HG03558 (cell line): ENCODE measurements around the gene KANSL3.
"Not testable (repeated sequence)": the region's sequence is repeated elsewhere in the genome, so short reads cannot be mapped to it uniquely, and the experiment has no call there.

ENCODE experiments used
- ATAC-seq: cut with Tn5 transposase; IDR thresholded peaks from one replicate; pipeline ENCODE4 v1.9.1; 2021; ENCODE audit warnings: moderate number of reproducible peaks; ENCODE audit not compliant: unreplicated experiment; ENCODE audit errors: extremely low read depth

Gene KANSL3

DNA sequence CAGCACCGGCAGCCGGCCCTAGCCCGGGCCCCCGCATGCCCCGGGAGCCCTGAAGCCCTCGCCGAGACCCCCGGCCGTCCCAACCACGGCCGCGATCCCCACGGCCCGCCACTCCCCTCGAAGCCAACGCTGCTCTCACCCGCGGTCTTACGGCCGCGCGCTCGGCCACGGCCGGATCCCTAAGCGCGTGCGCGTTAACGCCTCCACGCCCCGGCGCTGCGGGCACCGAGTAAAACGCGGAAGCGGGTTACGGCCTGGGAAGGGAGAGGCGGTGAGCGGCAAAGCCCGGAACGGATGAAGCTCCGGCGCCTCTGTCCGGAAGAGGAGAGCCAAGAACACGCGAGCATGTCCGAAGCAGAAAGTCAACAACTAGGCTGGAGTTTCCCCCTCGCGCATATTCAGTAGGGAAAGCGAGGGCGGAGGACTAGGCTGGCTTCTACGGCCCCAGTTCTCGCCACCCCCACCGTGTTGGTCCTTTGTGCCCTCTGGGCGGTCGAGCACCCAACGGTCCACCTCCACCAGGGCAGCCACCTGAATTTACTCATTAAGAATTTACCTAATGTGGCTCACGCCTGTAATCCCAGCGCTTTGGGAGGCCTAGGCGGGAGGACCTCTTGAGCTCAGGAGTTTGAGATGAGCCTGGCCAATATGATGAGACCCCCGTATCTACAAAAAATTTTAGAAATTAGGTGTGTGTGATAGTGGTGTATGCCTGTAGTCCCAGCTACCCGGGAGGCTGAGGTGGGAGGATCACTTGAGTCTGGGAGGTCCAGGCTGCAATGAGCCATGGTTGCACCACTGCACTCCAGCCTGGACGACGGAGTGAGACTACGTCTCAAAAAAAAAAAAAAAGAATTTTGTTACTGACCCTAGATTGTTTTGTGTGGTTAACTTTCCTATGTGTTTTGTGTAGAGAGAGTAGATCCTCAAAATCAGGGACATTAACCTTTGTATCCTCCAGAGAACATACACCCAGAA lies at the start of gene KANSL3:
KANSL3 (minus strand) TSS at position 169 of the 978 bp plus-strand sequence. CDS start 1,177 bp downstream, outside the sequence.
- peak; percentile 75 for ATAC-seq

DNA sequence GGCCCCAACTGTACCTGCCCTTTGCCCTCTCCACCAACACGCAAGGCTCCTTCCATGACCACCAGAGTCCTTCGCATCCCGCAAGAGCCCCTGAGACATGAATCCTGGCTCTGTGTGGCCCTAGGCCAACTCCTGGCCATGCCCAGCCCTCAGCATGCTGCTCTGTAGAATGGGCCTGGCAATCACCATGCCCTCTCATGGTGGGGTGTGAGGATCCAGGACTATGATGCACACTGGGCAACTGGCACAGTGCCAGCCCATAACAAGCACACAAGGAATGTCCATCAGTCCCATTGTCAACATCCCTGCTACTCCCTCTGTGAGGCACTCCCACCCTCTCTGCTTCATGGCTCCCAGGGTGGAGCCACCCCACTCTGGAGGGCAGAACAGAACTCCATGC lies 49.2 kb upstream of the KANSL3 start:
- no peak for ATAC-seq

GRCh38 chr2:96685577-96686459 lies 47.7 kb upstream of the KANSL3 start:
- no peak for ATAC-seq

DNA sequence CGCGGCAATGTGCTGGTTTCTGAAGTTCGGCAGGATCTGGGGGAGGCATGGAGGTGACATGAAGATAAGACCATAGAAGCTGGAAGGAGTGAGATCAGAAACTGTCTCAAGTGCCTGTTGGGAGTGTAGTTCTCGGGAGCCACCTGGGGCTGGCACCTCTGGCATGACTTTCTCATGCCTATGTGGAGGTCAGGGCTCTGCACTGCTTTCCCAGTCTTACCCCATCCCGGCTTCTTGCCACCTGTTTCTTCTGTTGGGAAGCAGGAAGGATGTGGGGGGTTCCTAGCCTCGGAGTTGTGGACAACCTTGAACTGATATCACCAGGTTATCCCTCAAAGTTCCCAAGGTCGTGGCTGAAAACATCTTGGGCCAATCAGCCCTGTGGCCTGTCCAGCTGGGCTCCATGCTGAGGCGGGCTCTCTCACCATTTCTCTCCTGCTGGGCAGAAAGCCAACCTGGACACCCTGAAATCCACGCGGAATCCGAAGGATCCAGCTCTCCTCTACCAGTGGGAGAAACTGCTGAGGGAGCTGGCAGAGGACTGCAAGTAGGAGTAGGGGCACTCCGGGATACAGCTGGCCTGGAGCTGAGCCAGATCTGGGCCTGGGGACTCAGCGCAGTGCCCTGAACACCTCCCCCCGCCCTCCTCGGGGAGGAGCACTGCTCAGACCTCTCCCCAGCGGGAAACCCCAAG lies 46.9 kb upstream of the KANSL3 start:
- no peak for ATAC-seq

DNA sequence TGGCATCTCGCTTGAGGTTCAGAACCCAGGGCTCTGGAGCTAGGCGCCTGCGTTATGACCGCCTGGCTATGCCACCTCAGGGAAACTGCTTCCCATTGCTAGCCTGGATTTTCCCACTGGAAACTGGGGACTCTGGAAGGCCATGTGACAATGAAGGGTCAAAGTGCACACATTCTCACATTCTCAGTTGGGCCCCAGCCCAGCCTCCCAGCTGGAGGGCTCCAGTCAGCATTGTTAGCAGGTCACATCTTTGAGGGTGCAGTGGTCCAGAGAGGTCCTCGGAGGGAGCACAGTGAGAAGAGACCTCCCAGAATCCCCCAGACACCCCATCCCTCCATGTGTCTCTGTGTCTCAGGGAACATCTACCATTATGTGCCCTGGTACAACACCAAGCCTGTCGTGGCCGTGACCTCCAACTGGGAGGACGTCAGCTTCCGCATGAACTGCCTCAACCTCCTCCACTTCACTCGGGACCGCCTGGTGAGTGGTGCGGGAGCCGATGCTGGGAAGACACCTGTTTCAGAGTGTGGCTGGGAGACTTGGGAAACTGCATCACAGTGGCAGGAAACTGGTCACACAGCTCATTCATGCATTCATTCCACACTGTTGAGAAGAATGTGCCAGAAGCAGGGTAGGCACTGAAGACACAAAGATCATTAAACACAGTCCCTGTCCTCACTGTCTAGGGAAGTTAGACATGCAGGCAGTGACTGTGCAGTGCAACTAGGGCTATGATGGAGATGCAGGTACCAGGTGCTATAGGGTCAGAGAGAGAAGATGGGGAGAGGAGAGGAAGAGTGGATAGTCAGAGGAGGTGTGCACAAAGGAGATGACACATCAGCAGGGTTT lies 46.1 kb upstream of the KANSL3 start:
- ATAC-seq: no peak

DNA sequence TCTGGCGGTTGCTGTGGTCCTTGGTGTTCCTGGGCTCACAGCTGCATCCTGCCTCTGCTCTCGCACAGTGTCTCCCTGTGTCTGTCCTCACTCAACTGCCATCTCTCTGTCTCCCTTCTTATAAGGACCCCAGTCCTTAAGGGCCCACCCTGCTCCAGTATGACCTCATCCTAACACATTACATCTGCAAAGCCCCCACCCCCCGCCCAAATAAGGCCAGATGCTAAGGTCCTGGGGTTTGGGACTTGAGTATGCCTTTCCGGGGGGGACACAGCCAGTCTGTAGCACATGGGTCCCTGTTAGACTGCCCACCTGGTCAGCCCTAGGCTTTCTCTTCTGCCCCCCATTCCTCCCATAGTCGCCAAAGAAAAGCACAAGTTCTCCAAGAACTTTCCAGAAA lies 45.2 kb upstream of the KANSL3 start:
- ATAC-seq: no peak

DNA sequence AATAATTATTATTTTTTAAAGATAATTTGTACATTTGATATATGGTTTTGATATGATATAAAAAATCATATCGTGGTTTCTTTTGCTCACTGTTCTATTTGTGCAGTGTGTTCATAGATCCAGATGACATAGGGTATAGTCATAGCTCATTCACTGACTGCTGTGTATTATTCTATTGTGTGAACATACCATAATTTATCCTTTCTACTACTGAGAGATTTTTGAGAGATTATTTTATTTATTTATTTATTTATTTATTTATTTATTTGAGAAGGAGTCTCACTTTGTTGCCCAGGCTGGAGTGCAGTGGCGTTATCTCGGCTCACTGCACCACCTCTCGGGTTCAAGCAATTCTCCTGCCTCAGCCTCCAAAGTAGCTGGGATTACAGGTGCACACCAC lies 43.4 kb upstream of the KANSL3 start:
- no peak for ATAC-seq

DNA sequence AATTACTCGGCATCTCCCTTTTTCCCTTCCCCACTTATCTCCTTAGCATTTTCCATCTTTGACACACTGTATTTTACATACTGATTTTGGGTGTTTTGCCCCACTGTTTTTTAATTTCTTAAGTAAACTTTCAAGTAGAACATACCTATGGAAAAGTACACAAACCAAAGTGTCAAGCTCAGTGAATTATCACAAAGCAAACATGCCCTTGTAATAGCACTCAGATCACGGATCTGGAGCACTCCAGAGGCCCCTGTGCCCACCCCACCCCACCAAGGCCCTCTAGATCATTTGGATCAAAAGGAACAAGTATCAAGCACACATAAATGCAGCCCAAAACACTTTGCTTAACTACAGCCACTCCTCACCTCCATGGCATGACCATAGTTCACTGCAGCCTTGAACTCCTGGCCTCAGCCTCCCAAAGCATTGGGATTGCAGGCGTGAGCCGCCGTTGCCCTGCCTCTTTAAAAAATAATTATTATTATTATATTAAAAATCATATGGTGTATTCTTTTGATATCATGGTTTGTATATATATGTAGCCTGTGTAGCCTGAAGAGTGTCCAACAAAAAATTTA lies 42.5 kb upstream of the KANSL3 start:
- ATAC-seq: no peak

GRCh38 chr2:96679848-96680247 lies 41.7 kb upstream of the KANSL3 start:
- no peak for ATAC-seq

GRCh38 chr2:96669539-96670215 lies 31.6 kb upstream of the KANSL3 start:
- no peak for ATAC-seq

GRCh38 chr2:96668771-96669170 lies 30.7 kb upstream of the KANSL3 start:
- no peak for ATAC-seq

DNA sequence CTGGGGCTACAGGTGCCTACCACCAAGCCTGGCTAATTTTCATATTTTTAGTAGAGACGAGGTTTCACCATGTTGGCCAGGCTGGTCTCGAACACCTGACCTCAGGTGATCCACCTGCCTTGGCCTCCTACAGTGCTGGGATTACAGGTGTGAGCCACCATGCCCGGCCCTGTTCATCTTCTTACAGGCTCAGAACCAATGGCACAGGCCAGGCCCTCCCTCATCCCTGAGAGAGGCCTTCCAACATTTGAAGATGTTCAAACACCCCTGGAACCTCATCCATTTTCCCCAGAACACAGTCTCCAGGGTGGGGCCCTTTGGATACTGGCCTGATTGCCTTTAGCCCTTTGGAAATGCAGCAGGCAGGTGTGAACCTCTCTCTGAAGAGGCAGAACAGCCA lies 27.6 kb upstream of the KANSL3 start:
- ATAC-seq: not testable (repeated sequence)

DNA sequence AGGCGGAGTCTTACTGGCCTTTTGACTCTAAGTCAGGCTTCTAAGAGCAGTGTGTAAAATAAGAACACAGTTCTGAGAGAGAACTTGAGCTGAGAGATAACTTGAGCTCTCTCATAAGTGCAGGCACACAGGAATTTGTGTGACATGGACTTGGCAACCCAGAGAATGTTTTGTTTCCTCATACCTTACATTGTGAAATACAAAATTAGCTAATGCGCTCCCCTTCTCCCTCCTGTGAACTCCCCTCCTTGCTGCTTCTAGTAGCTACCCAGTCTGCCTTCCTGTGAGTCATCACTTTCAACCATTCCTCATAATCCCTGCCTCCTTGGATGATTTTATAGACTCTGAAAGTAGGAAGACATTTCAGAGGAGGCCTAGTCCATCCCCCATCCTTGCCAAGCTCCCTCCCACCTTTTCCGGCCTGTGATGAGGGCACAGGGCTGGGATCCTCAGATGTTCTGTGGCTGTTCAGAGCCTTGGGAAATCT lies 27.0 kb upstream of the KANSL3 start:
- ATAC-seq: no peak

DNA sequence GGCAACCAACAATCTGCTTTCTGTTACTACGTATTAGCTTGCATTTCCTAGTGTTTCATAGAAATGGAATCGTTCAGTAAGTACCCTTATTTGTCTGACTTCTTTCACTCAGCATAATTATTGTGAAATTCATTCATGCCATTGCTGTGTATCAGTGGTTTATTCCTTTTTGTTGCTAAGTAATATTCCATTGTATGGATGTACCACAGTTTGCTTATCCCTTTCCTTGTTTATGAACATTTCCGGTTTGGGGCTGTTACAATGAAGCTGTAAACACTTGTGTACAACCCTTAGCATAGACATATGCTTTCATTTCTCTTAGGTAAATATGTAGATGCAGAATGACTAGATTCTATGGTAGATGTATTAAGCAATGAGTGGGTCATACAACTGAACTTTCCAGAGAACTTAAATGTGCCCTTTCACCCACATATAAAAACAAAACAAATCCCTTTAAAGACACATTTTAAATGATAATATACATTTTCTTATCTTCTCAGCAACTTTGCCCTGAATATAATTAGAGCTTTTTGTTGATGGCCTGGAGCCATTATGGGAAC lies 26.3 kb upstream of the KANSL3 start:
- ATAC-seq: no peak

GRCh38 chr2:96663829-96664228 lies 25.7 kb upstream of the KANSL3 start:
- ATAC-seq: no peak

DNA sequence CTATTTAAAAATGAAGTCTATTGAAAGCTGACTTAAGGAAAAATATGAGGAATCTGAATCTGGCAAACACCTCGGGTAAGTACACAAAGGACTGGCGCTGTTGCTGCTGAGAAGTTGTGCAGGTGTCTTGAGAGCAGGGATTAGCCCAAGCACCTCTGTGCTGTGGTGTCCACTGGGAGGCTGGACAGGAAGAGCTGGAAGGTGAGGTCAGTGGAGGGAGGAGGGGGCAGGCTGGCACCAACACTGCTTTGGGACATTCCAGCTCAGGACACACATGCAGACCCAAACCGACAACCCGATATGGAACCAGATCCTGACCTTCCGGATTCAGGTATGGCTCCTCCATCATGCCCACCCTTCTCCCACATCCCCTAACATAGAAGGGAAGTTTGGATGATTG lies 25.1 kb upstream of the KANSL3 start:
- ATAC-seq: no peak

DNA sequence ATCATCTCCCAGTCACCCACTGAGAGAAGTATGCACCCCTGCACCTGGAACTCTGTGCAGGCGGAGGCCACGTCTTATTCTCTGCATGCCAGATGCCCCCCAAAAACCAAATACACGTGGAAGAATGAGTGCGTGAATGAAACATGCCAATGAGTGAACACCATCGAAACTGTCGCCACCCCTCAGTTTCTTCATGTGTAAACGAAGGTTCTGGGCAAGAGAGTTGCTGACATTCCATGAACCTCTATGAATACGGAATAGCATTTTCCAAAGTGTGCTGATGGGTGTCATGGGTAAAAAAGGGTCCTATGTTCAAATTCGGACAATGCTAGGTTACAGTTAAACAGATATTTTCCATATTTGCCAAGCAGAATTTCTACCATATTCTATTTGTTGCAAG lies 24.2 kb upstream of the KANSL3 start:
- ATAC-seq: no peak

DNA sequence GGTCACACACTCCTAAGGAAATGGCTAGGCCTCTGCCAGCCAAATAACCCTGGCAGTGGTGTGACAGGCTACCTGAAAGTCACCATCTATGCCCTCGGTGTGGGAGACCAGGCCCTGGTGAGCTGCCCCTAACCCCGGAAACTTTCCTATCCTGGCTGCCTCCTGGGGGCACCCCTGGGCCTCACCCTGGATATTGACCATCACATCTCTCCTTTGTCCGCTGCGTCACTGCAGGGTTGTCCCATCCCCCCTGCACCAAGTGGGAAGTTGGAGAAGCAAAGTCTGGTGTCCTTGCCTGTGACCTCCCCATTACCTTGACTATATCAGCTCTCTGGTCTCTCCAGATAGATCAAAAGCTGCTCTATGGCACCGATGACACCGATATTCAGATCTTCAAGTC lies 23.2 kb upstream of the KANSL3 start:
- no peak for ATAC-seq
